H9 (cell line): ENCODE measurements around the gene SPX. TPM values are rescaled to one million over a fixed set of nuclear protein-coding genes. Genes with fewer than 3 reads are reported as not detected.

Source experiments
- DNase-seq: peaks from one replicate; pipeline ENCODE4 v3.0.0-alpha.2; 2017
- H2AFZ ChIP-seq: one replicate; pipeline ENCODE4 v1.6.1; 2013; ENCODE audit warnings: mild to moderate bottlenecking, low read length, control low read depth, moderate library complexity
- H2AK5ac ChIP-seq: 2 replicates; pipeline ENCODE4 v1.6.1; 2013; ENCODE audit warnings: low read length, control low read depth, mixed read lengths; ENCODE audit not compliant: insufficient read length
- H2BK120ac ChIP-seq: one replicate; pipeline ENCODE4 v1.6.1; 2013; ENCODE audit warnings: low read depth, mild to moderate bottlenecking, low read length, control low read depth, inconsistent platforms; ENCODE audit not compliant: poor library complexity, severe bottlenecking
- H2BK12ac ChIP-seq: 2 replicates; pipeline ENCODE4 v1.6.1; 2013; ENCODE audit warnings: low read length, control low read depth, mixed read lengths, low read depth; ENCODE audit not compliant: insufficient read length
- H2BK15ac ChIP-seq: 2 replicates; pipeline ENCODE4 v1.6.1; 2013; ENCODE audit warnings: low read depth, low read length, control low read depth
- H2BK20ac ChIP-seq: one replicate; pipeline ENCODE4 v1.6.1; 2013; ENCODE audit warnings: low read depth, mild to moderate bottlenecking, low read length, control low read depth, inconsistent platforms; ENCODE audit not compliant: poor library complexity, severe bottlenecking
- H2BK5ac ChIP-seq: 2 replicates; pipeline ENCODE4 v1.6.1; 2013; ENCODE audit warnings: low read length, control low read depth, mixed read lengths; ENCODE audit not compliant: insufficient read length
- H3K14ac ChIP-seq: 2 replicates; pipeline ENCODE4 v1.6.1; 2013; ENCODE audit warnings: low read length, control low read depth; ENCODE audit not compliant: insufficient read depth
- H3K18ac ChIP-seq: 2 replicates; pipeline ENCODE4 v1.6.1; 2013; ENCODE audit warnings: low read depth, mild to moderate bottlenecking, mixed read lengths, low read length, control low read depth; ENCODE audit not compliant: insufficient read length
- H3K23ac ChIP-seq: 2 replicates; pipeline ENCODE4 v1.6.1; 2013; ENCODE audit warnings: low read length, control low read depth, mixed read lengths, low read depth; ENCODE audit not compliant: insufficient read length
- H3K23me2 ChIP-seq: 2 replicates; pipeline ENCODE4 v1.6.1; 2013; ENCODE audit warnings: low read depth, mild to moderate bottlenecking, mixed read lengths, low read length, control low read depth; ENCODE audit not compliant: insufficient read length, poor library complexity, severe bottlenecking
- H3K27ac ChIP-seq: 2 replicates; pipeline ENCODE4 v1.5.1; 2013; ENCODE audit warnings: low read length, control low read depth, mixed read lengths, low read depth; ENCODE audit not compliant: insufficient read length
- H3K27me3 ChIP-seq: 2 replicates; pipeline ENCODE4 v1.6.1; 2013; ENCODE audit warnings: low read length, control low read depth, inconsistent platforms; ENCODE audit not compliant: insufficient read depth
- H3K4ac ChIP-seq: 2 replicates; pipeline ENCODE4 v1.6.1; 2013; ENCODE audit warnings: low read depth, mild to moderate bottlenecking, control low read depth, inconsistent platforms, low read length, moderate library complexity
- H3K4me1 ChIP-seq: 2 replicates; pipeline ENCODE4 v1.6.1; 2013; ENCODE audit warnings: low read length, control low read depth, inconsistent platforms; ENCODE audit not compliant: insufficient read depth
- H3K4me2 ChIP-seq: 2 replicates; pipeline ENCODE4 v1.6.1; 2013; ENCODE audit warnings: low read length, control low read depth, mixed read lengths; ENCODE audit not compliant: insufficient read length, insufficient read depth
- H3K56ac ChIP-seq: 2 replicates; pipeline ENCODE4 v1.6.1; 2013; ENCODE audit warnings: low read depth, mild to moderate bottlenecking, mixed read lengths, low read length, control low read depth; ENCODE audit not compliant: insufficient read length
- H3K79me1 ChIP-seq: 2 replicates; pipeline ENCODE4 v1.6.1; 2013; ENCODE audit warnings: low read depth, mild to moderate bottlenecking, moderate library complexity, low read length, control low read depth, inconsistent platforms; ENCODE audit not compliant: insufficient read depth, poor library complexity, severe bottlenecking
- H3K79me2 ChIP-seq: 2 replicates; pipeline ENCODE4 v1.6.1; 2013; ENCODE audit warnings: low read length, control low read depth, inconsistent platforms; ENCODE audit not compliant: insufficient read depth
- H3K9ac ChIP-seq: 2 replicates; pipeline ENCODE4 v1.6.1; 2013; ENCODE audit warnings: low read length, control low read depth, mixed read lengths; ENCODE audit not compliant: insufficient read length; ENCODE audit errors: extremely low read depth
- H3K9me3 ChIP-seq: one replicate; pipeline ENCODE4 v1.6.1; 2013; ENCODE audit warnings: low read depth, low read length, inconsistent platforms; ENCODE audit not compliant: control insufficient read depth
- H3T11ph ChIP-seq: one replicate; pipeline ENCODE4 v1.6.1; 2013; ENCODE audit warnings: mild to moderate bottlenecking, low read length, control low read depth, inconsistent platforms
- H4K20me1 ChIP-seq: one replicate; pipeline ENCODE4 v1.6.1; 2013; ENCODE audit not compliant: control insufficient read depth, insufficient read length, insufficient read depth
- H4K5ac ChIP-seq: 2 replicates; pipeline ENCODE4 v1.6.1; 2013; ENCODE audit warnings: low read depth, mild to moderate bottlenecking, mixed read lengths, low read length, control low read depth; ENCODE audit not compliant: insufficient read length
- H4K8ac ChIP-seq: replicated peaks from 2 replicates; pipeline ENCODE4 v1.6.1; 2013; ENCODE audit warnings: low read length, control low read depth, mixed read lengths, low read depth; ENCODE audit not compliant: insufficient read length
- H4K91ac ChIP-seq: 2 replicates; pipeline ENCODE4 v1.6.1; 2013; ENCODE audit warnings: low read depth, mild to moderate bottlenecking, moderate library complexity, mixed read lengths, low read length, control low read depth; ENCODE audit not compliant: insufficient read length
- H3K27ac Mint-ChIP-seq, 3 experiments: 2 replicates in 2 of 3; 3 replicates in 1 of 3; pipeline ENCODE4 v1.8.0; 2020 to 2021; ENCODE audit warnings: mixed read lengths in 3 of 3, mild to moderate bottlenecking in 1 of 3, moderate library complexity in 1 of 3
- H3K27me3 Mint-ChIP-seq: 2 replicates; pipeline ENCODE4 v1.8.0; 2021; ENCODE audit warnings: low read depth, mild to moderate bottlenecking, moderate library complexity, mixed read lengths
- H3K36me3 Mint-ChIP-seq, 3 experiments: 2 replicates in 2 of 3; 3 replicates in 1 of 3; pipeline ENCODE4 v1.8.0; 2020 to 2021; ENCODE audit warnings: low read depth in 3 of 3, mixed read lengths in 3 of 3; ENCODE audit not compliant: insufficient read depth in 1 of 3
- H3K4me1 Mint-ChIP-seq, 2 experiments: 2 replicates each; pipeline ENCODE4 v1.8.0; 2020; ENCODE audit warnings: mixed read lengths in 2 of 2
- H3K4me3 Mint-ChIP-seq, 2 experiments: 2 replicates in 1 of 2; 3 replicates in 1 of 2; pipeline ENCODE4 v1.8.0; 2020 to 2021; ENCODE audit warnings: mild to moderate bottlenecking in 2 of 2, mixed read lengths in 2 of 2, moderate library complexity in 1 of 2
- H3K9me3 Mint-ChIP-seq, 2 experiments: 2 replicates in 1 of 2; 3 replicates in 1 of 2; pipeline ENCODE4 v1.8.0; 2020; ENCODE audit warnings: mild to moderate bottlenecking in 2 of 2, mixed read lengths in 2 of 2, moderate library complexity in 1 of 2
- CTCF ChIP-seq: fragments of 200-600 bp; sonication (generic); conservative IDR thresholded peaks from 3 replicates; pipeline ENCODE4 v1.8.0; 2021; ENCODE audit warnings: antibody characterized with exemption, mild to moderate bottlenecking
- WGBS: extraction: QIAGEN DNeasy Blood & Tissue Kit; methylation state at CpG from one replicate; pipeline ENCODE4 v1.1.7; 2013; ENCODE audit warnings: missing lambda C conversion rate, low lambda C conversion rate, mixed read lengths; ENCODE audit not compliant: insufficient read length; ENCODE audit errors: extremely low coverage; 5-methylcytosine and 5-hydroxymethylcytosine counted together
- total RNA-seq: library from RNA; stranded (reverse); gene quantifications from 2 replicates; pipeline ENCODE4 v1.2.1, GENCODE V29; 2021

The SPX gene
- total RNA-seq, 1 experiment from 2014 or later = 0.35 TPM

DNA sequence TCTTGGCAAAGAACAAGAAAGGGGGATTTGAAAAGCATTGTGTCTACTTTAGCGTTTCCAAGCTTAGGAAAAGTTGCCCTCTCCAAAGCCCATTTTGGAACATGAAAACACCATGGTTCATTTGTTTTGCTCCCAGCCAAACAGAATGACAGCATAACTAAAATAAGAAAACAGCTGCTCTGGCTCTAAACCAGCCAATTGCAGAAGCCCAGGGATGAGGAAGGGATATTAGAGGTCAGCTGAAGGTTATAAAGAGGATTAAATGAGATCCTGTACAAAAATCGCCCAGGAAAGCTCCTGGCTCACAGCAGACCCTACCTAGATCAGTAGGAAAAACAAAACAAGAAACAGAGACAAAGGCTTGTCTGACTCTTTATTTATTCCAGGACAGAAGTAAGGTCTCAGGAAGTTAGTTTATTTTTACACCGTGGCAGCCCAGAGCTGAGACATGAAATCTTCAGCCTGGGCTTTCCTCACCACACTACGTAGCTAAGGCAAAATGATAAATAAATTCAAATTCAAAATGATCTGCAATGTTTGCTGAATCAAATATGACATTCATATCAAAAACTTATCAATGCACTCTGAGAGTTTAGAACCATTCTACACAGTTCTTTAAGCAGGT lies 25.9 kb downstream of the SPX start:
- Histone ChIP-seq H3T11ph (no peak overlapping the region), H3K4ac (no peak overlapping the region), H2BK5ac (no peak overlapping the region), H3K4me1 (no peaks in the 10 kb centered on the region), H3K79me2 (no peaks in the 10 kb centered on the region), H4K91ac (no peak overlapping the region), H4K20me1 (no peaks in the 10 kb centered on the region), H2AK5ac (no peak overlapping the region), H2BK120ac (no peak overlapping the region), H3K23ac (no peak overlapping the region), H2BK12ac (no peak overlapping the region), H3K79me1 (no peaks in the 10 kb centered on the region), H3K23me2 (no peaks in the 10 kb centered on the region), H2BK20ac (no peak overlapping the region), H3K27me3 (no peaks in the 10 kb centered on the region), H3K14ac (no peak overlapping the region), H2AFZ (no peak overlapping the region), H3K9me3 (no peaks in the 10 kb centered on the region), H3K27ac (no peak overlapping the region), H3K56ac (no peak overlapping the region), H4K5ac (no peak overlapping the region), H3K18ac (no peak overlapping the region), H2BK15ac (no peak overlapping the region), H4K8ac (no peak overlapping the region), H3K4me2 (no peak overlapping the region), H3K9ac (no peak overlapping the region)
- WGBS = no CpG with 5 or more reads among the region's 4 CpGs
- DNase-seq = no peak
- H3K36me3 Mint-ChIP-seq = no peaks in the 10 kb centered on the region
- no peak for TF ChIP-seq CTCF
- H3K4me3 Mint-ChIP-seq = no peak overlapping the region
- H3K27me3 Mint-ChIP-seq = no peaks in the 10 kb centered on the region
- H3K4me1 Mint-ChIP-seq = no peaks in the 10 kb centered on the region
- no peak overlapping the region for H3K27ac Mint-ChIP-seq
- H3K9me3 Mint-ChIP-seq = no peaks in the 10 kb centered on the region; a peak in 3 of 5 replicates
